Measurements from ENCODE around the gene SIGLEC8.
"Not testable (repeated sequence)": the region's sequence is repeated elsewhere in the genome, so short reads cannot be mapped to it uniquely, and the experiment has no call there.

Gene SIGLEC8

DNA sequence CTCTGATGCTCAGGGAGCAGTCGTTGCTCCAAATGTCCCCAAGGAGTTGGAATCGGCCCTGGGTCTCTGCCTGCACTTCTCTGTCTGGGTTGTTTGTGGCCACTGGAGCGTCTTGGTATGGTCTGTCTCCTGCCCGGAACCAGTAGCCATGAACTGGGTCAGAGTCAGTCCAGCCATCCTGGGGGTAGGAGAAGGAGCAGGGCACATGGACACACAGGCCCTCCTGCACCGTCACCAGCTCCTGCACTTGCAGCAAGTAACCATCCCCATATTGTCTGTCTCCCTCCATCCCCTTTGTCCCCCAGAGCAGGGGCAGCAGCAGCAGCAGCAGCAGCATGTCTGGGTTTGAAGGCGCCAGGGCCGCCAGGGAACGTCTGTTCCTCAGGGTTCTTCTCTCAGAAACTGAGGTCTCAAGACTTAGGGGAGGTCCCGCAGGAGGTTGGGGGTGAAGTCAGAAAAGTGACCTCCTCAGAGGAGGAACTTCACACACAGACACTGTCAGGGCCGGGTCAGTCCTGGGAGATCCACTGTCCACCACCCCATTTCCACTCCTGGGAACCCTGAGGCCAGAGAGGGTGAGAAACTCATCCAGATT is at the start of gene SIGLEC8:
Gene SIGLEC8, minus strand, starts transcription at position 404 of the 595 bp plus-strand sequence. Its CDS starts 67 bp downstream, at position 337.
- no peak for DNase-seq

DNA sequence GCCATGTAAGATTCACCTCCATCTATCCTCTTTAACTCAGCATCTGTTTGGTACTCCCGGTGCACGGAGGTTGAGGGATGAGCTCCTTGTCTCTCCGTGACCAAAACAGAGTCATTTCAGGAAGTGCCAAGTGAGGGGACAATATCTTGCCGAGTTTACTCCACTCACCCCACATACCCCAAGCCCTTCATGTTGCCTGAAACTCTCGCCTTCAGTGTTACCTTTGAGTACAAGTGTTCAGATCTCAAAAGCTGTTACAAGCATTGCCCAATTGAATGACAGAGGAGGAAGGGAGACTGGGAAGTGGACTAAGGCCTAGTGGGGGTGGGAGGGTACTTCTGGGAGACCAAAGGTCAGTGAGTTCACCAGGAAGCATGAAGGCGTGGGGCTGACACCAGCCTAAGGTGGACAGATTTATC is 49.4 kb upstream of the SIGLEC8 start:
- DNase-seq, result no peak

DNA sequence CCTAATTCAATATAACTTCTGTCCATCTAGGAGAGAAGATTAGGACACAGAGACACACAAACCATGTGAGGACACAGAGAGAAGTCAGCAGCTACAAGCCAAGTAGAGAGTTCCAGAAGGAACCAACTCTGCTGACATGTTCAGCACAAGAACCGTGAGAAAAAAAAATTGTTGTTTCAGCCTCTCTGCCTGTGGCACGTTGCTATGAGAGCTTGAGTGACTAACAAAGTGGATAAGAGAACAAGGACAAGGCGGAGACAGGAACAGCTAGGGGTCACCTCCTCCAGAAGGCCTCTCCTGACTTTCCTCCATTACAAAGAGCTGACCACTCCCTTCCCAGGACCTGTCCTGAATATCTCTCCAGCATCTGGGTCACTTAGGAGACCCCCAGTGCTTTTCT is 48.9 kb upstream of the SIGLEC8 start:
- DNase-seq, result no peak

DNA sequence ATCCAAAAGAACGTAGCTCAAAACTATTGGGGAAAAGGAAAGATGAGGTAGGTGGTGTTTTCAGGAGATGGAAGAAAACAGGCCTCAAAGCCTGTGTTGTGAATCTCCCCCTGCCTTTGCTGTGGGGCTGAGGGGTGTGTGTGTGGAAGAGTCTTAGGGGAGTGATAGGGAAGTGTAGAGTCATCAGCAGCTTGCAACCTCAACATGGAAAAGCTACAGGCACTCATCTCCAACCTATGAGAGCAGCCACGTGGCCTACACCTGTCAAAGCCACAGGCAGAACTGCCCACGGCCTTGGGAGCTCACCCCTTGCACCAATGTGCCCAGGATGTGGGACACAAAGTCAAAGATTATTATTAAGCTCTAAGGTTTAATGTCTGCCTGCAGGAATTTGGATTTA is 47.6 kb upstream of the SIGLEC8 start:
- DNase-seq, result no peak

DNA sequence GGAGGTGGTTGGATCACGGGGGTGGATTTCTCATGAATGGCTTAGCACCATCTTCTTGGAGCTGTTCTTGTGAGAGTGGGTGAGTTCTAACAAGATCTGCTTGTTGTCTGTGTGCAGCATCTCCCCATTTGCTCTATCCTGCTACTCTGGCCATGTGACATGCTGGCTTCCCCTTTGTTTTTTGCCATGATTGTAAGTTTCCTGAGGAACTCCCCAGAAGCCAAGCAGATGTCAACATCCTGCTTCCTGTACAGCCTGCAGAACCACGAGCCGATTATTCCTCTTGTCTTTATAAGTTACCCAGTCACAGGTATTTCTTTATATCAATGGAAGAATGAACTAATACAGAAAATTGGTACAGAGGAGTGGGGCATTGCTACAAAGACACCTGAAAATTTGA is 45.6 kb upstream of the SIGLEC8 start:
- no peak for DNase-seq

DNA sequence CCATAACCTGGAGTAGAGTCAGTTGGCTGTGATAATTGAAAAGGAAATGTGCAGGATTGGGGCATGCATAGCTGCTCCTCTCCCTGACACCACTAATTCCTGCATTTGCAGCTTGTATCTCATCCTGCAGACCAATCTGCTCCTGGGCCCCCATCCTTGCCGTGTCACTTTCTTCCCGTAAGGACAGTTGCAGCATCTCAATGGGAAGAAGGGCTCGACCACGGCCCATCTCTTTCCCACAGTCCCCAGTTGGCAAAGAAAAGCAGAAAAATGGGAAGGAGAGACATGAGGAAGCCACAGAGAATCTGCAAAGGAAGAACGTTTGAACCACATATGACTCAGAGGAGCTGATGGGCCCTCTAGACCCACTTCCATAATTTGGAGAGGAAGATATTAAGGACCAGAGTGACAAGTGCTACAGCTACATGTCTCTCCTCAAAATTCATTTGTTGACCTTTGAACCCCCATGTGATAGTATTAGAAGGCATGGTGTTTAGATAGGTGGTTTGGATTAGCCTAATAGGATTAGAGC is 45.1 kb upstream of the SIGLEC8 start:
- no peak for DNase-seq

GRCh38 chr19:51501594-51502263 is 43.5 kb upstream of the SIGLEC8 start, which contains the start of gene SIGLEC12:
TSS of gene SIGLEC12 (minus strand) at chr19:51501800. CDS start at chr19:51501733, 67 bp downstream.
- DNase-seq, result no peak

GRCh38 chr19:51500931-51501330 is 42.7 kb upstream of the SIGLEC8 start:
- DNase-seq, result not testable (repeated sequence)

DNA sequence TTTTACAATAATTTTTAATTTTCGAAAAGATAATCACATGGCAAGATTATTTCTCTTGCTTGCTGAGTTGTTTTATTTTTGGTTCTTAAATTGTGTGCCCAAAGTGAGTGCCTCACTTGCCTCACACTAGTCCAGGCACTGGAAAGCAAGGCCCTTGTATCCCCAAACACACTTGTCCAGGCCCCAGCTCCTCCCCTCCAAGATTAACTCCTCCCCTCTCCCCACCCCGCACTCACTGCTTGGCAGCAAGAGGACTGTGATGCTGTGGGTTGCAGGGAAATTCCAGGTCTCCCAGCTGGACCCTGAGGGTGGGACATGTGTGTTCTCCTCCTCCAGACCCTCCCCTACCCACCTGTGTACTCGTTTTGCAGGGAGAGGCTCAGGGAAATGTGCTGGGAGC is 39.4 kb upstream of the SIGLEC8 start:
- DNase-seq, result no peak

DNA sequence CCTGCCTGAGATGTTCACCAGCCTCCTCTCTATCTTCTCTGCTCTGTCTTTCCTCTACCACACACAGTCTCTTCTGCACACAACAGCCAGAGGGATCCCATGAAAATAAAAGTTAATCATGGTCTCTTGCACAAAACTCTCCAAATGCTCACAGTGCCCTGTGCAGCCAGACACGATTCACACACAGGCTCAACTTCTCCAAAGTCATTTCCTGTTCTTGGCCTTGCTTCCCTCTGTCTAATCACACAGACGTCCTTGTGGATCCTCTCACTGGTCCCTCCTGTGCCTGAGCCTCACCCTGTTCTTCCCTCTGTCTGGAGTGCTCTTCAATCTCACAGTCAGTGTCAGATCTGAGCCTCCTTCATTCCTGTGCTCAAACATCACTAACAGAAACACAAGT is 35.5 kb upstream of the SIGLEC8 start:
- no peak for DNase-seq

DNA sequence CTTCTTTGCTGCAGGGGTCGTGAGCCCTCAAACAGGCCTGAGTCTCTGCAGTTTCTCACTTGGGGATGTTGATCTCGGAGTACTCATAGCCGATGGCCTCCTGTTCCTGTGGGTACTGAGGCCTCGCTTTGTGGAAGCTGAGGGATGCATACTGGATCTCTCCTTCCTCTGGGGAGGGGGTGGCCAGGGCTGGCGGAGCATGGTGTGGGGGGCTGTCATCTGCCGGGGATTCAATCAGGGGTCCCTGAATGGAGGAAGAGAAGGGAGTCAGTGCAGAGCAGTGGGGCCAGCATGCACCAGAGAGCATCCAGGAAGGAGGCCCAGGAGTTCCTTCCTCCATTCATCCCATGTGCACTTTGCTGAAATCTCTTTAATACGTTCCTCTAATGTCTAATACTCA is 33.3 kb upstream of the SIGLEC8 start:
- DNase-seq, result no peak

GRCh38 chr19:51490676-51491075 is 32.4 kb upstream of the SIGLEC8 start:
- no peak for DNase-seq

- no peak for DNase-seq
Observed at GRCh38 chr19:51489113-51489512, 30.9 kb upstream of the SIGLEC8 start.

- DNase-seq, result no peak
Observed at GRCh38 chr19:51488491-51488890, 30.2 kb upstream of the SIGLEC8 start.

DNA sequence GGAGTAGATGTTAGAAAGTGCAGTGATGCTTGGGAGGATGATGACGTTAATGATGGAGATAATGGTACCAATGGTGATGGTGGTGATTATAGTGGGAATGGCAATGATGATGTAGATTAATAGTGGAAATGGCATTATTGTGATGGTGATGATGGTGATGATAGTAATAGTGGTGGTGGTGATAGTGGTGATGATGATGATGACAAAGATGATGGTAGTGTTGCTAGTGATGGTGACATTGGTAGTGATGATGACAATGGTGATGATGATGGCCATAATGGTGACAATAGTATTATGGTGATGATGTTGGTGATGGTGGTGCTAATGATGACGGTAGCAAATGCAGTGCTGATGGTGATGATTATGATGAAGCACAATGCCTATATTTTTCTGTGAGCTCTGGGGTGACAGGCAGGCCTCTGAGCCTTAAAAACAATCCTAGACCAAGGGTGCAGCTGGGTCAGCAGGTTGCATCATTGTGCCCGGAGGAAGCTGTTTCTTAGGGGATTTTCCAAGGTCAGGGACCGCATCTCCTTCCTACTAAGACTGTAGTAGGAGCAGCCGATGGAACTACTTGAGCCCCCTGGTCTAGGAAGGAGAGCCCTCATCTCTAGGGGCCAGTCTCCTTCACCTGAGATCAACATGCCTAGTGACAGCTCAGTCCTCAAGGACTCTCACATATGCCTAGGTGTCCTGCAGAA is 27.9 kb upstream of the SIGLEC8 start:
- DNase-seq, result no peak

GRCh38 chr19:51480590-51480989 is 22.3 kb upstream of the SIGLEC8 start:
- DNase-seq, result no peak

DNA sequence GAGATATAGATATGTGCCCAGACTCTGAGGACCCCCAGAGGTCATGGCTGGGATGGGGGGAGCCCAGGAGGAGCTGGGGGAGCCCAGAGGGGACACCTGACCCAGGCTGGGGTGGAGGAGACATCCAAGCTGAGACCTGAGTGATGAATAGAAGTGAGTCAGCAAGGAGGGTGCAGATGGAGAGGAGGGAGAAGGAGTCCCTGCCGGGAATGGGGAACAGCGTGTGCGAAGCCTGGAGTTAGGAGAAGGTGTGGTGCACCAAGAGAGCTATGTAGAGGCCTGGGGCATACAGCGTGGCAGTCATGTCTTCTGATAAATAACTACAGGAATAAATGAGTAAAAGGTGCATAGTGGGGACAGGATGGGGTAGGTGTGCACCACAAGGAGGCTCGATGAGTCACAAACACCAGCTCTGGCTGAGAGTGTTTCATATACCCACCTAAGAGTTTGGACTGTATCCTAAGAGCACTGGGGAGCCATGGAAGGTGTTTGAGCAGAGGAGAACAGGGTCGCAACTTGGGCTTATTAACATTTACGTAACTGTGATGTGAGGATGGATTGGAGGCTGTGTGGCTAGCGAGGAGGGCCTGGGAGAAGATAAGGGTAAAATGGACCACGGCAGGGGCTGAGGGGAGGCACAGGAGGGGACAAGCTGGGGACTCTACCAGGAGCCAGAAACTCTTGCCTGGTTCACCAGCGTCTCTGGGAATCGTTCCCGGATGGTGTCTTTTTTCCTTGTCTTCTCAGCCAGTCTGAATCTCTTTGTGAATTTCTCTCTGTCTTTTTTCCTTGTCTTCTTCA is 21.5 kb upstream of the SIGLEC8 start:
- no peak for DNase-seq

DNA sequence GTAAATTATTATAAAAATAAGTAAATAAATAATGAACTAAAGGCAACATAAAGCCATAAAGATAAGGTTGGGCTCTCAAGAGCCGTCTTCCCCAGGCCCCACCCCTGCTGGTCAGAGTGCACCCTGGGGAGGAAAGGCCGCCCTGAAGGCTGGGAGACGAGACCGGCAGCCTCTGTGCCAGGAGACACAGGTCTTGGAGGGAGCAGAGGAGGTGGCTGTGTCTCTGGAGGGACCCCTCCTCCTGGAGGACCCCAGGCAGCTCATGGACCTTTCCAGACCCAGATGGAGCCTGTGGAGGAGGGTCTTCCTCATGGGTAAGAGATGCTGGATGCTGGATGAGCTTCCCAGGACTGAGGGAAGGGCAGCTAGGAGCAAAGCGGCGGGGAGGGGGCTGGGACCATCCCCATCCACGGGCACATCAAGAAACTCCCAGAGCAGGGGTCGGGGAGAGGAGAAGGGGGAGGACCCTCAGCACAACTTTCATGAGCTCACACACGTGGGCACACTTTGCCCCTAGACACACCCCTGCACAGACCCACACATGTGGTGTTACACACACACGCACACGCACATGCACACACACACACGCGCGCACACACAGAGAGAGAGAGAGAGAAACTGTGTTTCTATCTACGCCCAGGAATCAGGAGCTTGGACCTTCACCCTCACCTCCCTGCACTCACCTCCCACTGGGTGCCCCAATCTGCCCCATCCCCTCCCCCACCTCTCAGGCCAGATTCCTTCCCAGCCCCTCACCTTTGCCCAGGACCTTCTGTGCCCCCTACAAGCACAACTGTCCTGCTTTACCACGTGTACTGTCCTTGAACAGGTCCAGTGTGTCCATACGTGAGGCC is 20.4 kb upstream of the SIGLEC8 start, which contains the start of gene CEACAM18:
Gene CEACAM18, plus strand, starts transcription at position 159 of the 854 bp plus-strand sequence.
- no peak for DNase-seq

- DNase-seq, result no peak
Observed at GRCh38 chr19:51477344-51477743, 19.1 kb upstream of the SIGLEC8 start.

DNA sequence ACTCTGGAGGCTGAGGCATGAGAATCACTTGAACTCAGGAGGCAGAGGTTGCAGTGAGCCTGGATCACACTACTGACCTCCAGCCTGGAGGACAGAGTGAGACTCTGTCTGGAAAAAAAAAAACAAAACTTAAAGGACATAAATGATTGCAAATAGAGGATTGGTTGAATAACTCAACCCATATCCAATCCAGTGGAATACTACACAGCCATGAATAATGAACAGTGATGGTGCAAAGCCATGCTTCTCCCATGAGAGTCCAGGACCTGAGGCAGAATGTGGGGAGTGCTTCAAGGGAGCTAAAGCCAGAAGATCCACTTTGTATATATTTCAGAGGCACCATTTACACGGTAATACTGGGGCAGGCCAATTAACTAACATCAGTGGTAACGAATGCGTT is 17.9 kb upstream of the SIGLEC8 start:
- DNase-seq, result no peak

- DNase-seq, result no peak
Observed at GRCh38 chr19:51473009-51473707, 14.9 kb upstream of the SIGLEC8 start.

All from NCI-H1417 treated with DMSO at 0.1 percent for 48 hours (cell line).